SJSA1 (cell line): ENCODE data around the gene KRT15. TPM values are rescaled to one million over a fixed set of nuclear protein-coding genes. Genes with fewer than 3 reads are reported as not detected.

ENCODE experiments used
- total RNA-seq: library from RNA; depleted of rRNA; stranded (reverse); fragments of >200 nt; shearing (Covaris generic); gene quantifications from 2 replicates; pipeline ENCODE4 v1.2.3, GENCODE V29; 2014; rRNA removed

The KRT15 gene
- total RNA-seq, 1 experiment from 2014 or later, result 3.9 TPM

Other genes with a start within 250 kb of the KRT15 start
- not detected in 2 replicates for gene KRTAP9-7, start 243.2 kb downstream of the KRT15 start, total RNA-seq
- gene KRTAP29-1, start 216.0 kb downstream of the KRT15 start, total RNA-seq, result not detected in 2 replicates
- not detected in 2 replicates for gene KRTAP16-1, start 209.6 kb downstream of the KRT15 start, total RNA-seq
- not detected in 2 replicates for gene KRTAP17-1, start 203.2 kb downstream of the KRT15 start, total RNA-seq
- gene KRT33A, start 168.1 kb downstream of the KRT15 start, total RNA-seq, result not detected in 2 replicates
- gene KRT33B, start 149.1 kb downstream of the KRT15 start, total RNA-seq, result 0.21 and 0.72 TPM in 2 replicates
- gene KRT34, start 136.6 kb downstream of the KRT15 start, total RNA-seq, result 0.84 and 1.6 TPM in 2 replicates
- not detected in 2 replicates for gene KRT31, start 121.3 kb downstream of the KRT15 start, total RNA-seq
- not detected in 2 replicates for gene KRT37, start 94.3 kb downstream of the KRT15 start, total RNA-seq
- not detected in 2 replicates for gene KRT38, start 77.9 kb downstream of the KRT15 start, total RNA-seq
- not detected in 2 replicates for gene KRT32, start 51.5 kb downstream of the KRT15 start, total RNA-seq
- gene KRT35, start 37.7 kb downstream of the KRT15 start, total RNA-seq, result not detected in 2 replicates
- gene KRT36, start 29.0 kb downstream of the KRT15 start, total RNA-seq, result not detected in 2 replicates
- not detected in 2 replicates for gene KRT13, start 13.3 kb downstream of the KRT15 start, total RNA-seq
- gene KRT19, start 9.4 kb upstream of the KRT15 start, total RNA-seq, result not detected in 2 replicates
- gene KRT9, start 53.2 kb upstream of the KRT15 start, total RNA-seq, result not detected in 2 replicates
- gene KRT14, start 68.0 kb upstream of the KRT15 start, total RNA-seq, result 0.92 TPM in 1 of 2 replicates, not detected in the other
- 0.37 TPM in 1 of 2 replicates, not detected in the other for gene KRT16, start 93.9 kb upstream of the KRT15 start, total RNA-seq
- gene KRT17, start 105.7 kb upstream of the KRT15 start, total RNA-seq, result 3,176 and 3,345 TPM in 2 replicates
- gene EIF1, start 170.0 kb upstream of the KRT15 start, total RNA-seq, result 80.1 and 91.0 TPM in 2 replicates
- not detected in 2 replicates for gene GAST, start 193.4 kb upstream of the KRT15 start, total RNA-seq
- not detected in 2 replicates for gene HAP1, start 215.8 kb upstream of the KRT15 start, total RNA-seq